Activated CD8-positive, alpha-beta memory T cell treated with anti-CD3 and anti-CD28 coated beads, Interleukin-2, amount 50 U/mL, for 48 hours (primary cell): ENCODE results near the gene TRIM9.

Experiments
- DNase-seq: peaks from one replicate; pipeline ENCODE4 v3.0.0-alpha.2; 2020

TRIM9 gene

GRCh38 chr14:51093371-51094281 lies 1.3 kb downstream of the TRIM9 start:
- DNase-seq, result peak; percentile 76

GRCh38 chr14:51092965-51093364 lies 1.9 kb downstream of the TRIM9 start:
- no peak for DNase-seq

DNA sequence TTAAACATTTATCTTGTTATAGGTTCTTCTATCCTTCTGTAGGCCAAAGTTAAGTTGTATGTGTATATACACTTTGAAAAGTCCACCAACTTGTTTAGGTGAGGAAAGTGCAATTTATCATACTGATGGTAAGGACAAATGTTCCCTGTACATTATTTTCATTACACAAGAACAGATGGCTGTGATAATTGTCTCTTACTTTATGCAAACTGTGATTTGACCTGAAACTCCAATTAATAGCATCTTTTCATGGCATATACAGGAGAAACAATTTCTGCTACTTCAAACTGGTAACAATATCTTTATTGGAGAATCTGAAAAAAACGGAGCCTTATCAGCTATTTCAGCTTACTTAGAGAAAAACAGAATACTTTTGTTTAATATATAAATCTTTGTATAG lies 5.6 kb downstream of the TRIM9 start:
- no peak for DNase-seq

DNA sequence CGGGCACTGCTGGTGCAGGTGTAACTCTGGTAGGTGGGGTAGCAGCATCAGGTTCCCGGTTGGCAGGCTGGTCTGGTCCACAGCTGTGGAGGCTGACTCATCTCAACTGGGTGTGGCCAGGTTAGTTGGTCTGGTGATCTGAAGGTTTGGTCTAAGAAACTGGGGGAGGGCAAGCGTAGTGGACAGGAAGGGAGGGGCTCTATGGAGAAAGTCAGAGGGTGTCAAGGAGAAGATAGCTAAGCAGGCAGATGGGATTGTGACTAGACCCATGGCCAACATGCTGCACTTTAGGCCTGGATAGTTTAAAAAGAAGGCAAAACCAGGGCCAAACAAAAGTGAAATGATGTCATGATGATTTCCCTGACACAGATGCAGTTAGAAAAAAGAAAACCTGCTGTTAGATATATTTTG lies 7.9 kb downstream of the TRIM9 start:
- no peak for DNase-seq

DNA sequence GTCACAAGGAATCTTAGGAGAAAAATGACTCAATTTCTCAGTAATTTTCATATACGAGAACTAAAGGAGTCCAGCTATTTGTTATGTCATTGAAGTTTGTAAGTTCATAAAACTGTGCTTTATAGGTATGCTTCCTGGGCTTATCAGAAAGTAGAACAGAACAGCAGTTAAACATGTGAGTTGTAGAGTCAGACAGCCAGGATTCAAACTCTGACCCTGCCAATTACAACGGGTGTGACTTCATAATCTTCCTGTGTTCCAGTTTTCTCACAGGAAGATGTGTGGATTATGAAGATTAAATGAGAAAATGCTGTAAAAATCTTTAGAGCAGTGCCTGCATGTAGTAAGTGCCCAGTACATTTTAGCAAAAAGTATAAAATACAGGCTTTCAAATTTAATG lies 8.9 kb downstream of the TRIM9 start:
- DNase-seq, result no peak

DNA sequence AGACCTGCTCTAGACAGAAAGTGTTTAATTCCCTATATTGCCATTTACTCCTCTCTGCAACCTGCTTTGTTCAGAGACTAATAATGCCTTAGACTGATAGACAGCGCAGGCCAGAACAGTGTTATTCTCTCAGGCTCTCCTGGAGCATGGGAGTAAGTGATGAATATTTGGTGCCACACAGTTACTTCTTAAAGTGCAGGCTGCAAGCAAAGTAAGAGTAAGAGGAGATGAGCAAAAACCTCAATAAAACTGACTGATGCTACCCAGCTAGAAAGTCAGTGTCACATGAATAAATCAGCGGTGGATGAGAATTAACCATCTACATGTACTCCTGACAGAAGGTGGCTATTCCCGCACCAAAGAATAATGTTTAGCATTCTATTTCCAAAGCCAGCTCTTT lies 9.9 kb downstream of the TRIM9 start:
- DNase-seq, result no peak

- DNase-seq, result no peak
These were observed 10.4 kb downstream of the TRIM9 start for GRCh38 chr14:51084507-51084906.

GRCh38 chr14:51082349-51082748 lies 12.6 kb downstream of the TRIM9 start:
- no peak for DNase-seq

DNA sequence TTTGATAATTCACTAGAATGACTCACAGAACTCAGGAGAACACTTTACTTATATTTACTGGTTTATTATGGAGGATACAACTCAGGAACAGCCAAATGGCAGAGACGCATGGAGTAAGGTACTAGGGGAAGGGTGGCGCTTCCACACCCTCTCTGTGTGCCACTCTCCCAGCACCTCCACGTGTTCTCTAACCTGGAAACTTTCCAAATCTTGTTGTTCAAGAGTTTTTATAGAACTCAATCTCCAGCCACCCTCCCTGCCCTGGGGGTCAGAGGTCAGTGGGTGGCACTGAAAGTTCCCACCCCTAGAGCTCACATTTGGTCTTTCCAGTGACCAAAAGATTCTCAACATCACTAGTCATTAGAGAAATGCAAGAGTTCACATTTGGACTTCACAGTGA lies 13.2 kb downstream of the TRIM9 start:
- DNase-seq, result no peak

DNA sequence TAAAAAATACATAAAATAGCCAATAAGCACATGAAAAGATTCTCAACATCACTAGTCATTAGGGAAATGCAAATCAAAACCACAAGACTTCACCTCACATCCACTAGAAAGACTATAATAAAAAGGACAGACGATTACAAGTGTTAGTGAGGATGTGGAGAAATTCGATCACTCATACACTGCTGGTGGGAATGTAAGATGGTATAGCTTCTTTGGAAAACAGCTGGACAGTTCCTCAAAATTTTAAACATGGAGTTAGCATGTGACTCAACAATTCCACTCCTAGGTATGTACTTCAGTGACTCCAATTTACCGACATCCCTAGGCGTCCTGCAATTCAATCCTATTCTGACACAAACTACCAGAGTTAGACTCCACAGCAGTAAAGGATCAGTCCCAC lies 13.7 kb downstream of the TRIM9 start:
- no peak for DNase-seq

GRCh38 chr14:51080645-51081044 lies 14.3 kb downstream of the TRIM9 start:
- no peak for DNase-seq

DNA sequence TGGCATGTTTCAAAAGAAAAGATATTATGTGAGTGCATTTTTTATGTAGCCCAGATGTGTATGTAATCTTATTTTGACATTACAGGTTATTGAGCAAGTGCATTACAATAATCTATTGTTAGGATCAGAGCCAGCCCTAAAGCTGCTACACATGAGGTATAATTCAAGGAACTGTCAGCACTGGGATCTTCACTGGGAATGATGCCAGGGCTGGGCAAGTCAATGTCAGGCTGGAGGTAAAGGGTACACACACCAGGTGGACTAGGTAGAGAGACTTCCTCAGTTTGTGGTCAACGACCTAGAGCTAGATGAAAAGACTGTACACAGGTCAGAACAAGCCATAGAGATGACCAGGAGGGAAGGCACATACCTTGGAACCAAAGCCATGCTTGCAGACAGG lies 15.4 kb downstream of the TRIM9 start:
- DNase-seq, result no peak

DNA sequence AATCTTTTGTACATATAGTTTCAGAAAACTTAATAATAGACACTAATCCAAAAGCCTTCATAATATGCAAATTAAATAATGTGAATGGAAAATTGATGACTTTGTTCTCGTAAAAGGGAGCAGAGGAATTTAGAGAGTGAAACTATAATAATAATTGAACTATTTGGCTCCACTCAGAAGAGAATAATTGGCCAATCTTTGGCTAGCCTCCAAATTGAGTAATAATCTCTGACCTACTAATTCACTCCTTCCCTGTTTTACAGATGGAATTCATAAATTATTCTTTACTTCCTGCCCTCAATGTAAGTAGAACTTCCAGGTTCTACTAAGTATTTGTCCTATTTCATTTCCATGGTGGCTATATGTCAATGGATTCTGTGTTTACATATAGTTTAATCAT lies 15.8 kb downstream of the TRIM9 start:
- DNase-seq, result no peak

- no peak for DNase-seq
These were observed 20.1 kb downstream of the TRIM9 start for GRCh38 chr14:51074701-51075385.

DNA sequence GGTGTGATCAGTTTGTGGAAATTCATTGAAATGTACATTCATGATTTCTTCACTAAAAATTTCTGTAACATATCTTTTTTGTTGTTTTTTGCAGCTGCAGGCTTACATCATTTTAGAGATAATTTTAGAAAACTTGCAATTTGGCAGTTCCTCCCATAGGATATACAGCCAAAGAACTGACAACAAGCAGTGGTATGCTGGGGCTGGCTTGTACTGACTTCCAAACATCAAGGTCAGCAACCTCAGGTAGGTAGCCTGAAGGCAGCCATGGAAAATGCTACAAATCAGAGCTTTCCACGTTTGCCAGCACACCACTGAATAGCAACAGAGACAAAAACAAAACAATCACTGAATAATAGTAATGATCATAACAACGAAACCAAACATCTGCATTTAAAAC lies 21.2 kb downstream of the TRIM9 start:
- no peak for DNase-seq

DNA sequence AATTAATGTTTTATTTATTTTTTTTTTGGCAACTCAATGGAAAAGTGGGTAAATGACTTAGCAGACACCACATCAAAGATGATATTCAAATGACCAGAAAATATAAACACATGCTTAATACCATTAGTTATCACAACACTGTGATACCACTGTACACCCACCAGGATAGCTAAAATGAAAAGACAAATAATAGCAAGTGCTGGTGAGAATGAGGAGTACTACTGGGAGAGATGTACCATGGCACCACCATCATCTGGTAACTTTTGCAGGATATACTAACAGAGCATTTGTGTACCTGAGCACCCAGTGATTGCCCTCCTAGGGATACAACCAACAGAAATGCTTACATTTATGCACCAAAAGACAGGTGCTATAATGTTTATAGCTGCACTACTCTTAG lies 21.9 kb downstream of the TRIM9 start:
- no peak for DNase-seq

DNA sequence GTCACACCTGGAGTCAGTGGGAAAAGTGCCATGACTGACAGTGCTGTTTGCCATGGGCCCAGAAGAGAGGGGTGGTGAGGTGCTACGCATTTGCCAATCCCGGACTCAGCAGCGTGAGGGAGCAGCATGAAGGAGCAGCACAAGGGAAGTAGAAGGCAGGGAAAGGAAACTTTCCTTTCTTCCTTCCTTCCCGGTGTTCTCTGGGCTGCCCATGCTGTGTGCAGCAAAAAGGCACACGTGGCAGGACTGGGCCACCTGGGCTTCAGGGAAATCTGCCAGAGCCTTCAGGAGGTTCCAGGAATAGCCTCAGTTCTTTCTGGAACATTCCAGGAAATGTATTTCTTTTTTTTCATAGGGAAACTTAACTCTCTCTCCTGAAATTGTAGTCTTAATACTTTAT lies 23.0 kb downstream of the TRIM9 start:
- DNase-seq, result no peak

DNA sequence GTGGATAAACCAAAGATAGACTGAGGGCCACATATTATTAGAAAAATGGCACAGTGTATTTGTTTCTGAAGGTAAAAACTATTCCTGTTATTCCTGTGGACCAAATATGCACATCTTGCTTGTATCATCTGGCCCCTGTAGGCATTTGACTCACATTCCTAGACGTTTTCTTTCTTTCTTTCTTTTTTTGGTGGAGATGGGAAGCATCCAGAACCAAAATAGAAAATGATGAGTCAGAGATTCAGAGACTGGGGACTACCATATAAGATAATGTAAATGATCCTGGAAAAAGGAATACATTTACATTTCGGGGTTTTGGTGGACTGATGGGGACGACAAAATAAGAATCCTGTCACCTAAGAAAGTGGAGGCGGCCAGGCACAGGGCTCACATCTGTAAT lies 24.2 kb downstream of the TRIM9 start:
- DNase-seq, result no peak

DNA sequence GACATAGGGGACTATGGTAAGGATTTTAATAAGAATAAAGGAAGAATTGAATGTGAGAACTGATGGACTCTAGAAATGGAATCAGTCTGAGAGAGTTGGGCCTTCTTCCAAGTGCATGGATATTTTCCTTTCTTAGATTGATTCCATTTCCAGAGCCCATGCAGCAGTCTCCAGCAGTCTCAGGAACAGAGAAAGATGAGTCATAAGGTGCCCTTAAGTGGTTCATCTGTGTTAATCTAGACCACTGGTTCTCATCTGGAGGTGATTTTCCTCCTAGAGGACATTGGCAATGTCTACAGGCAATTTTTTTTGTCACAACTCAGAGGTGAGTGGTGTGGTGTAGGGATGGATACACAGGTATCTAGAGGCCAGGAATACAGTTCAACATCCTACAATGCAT lies 25.9 kb downstream of the TRIM9 start:
- no peak for DNase-seq

- DNase-seq, result no peak
These were observed 26.6 kb downstream of the TRIM9 start for GRCh38 chr14:51068268-51068667.

- no peak for DNase-seq
These were observed 27.6 kb downstream of the TRIM9 start for GRCh38 chr14:51067295-51067694.

- no peak for DNase-seq
These were observed 28.3 kb downstream of the TRIM9 start for GRCh38 chr14:51066576-51066975.

DNA sequence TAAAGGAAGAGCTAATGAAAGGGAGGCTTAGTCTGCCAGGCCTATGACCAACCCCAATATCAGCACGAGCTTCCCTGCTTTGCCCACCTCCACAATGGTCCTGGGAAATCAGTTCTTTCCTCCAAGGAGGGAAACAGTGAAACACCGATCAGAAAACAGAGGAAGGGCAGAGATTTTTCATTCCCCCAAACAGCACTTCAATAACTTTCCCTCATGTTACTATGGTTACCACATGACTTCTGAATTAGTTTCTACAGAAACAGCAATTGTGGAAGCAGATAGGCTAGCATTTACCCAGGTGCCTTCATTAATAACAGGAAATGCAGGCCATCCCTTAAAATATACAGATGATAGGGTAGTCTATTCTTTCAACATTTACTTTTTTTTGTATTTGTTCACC lies 35.9 kb downstream of the TRIM9 start:
- DNase-seq, result no peak

- DNase-seq, result no peak
These were observed 36.5 kb downstream of the TRIM9 start for GRCh38 chr14:51058382-51058781.

- DNase-seq, result no peak
These were observed 38.5 kb downstream of the TRIM9 start for GRCh38 chr14:51056421-51056820.
